ENCODE data around the gene MIS18BP1. TPM values are rescaled to one million over a fixed set of nuclear protein-coding genes. Genes with fewer than 3 reads are reported as not detected.

MIS18BP1 gene
- total and polyA plus RNA-seq, 9 of the 15 experiments (the other 6 are each of a cell fraction or from before 2014, with no cell fraction given) = 5.0 to 29.1 (median 19.1) TPM

Small RNA genes lying within 50 kb of the gene (small RNA-seq; reads per million reads assigned to genes)
- not detected for gene RNU6-552P

Other genes with a start within 250 kb of the MIS18BP1 start
- gene PRPF39, start 169.1 kb downstream of the MIS18BP1 start, total RNA-seq (2014; rRNA removed) = 16.8 and 20.7 TPM in 2 replicates
- 30.3 and 31.5 TPM in 2 replicates for gene PRPF39, start 169.1 kb downstream of the MIS18BP1 start, total RNA-seq (2014; rRNA removed; fragmentation: Illumina TruSeq; extraction: Trizol)
- gene PRPF39, start 169.1 kb downstream of the MIS18BP1 start, total RNA-seq (2015; rRNA removed; fragmentation: Illumina TruSeq; extraction: Trizol) = 31.7 and 34.4 TPM in 2 replicates
- gene PRPF39, start 169.1 kb downstream of the MIS18BP1 start, total RNA-seq (2021) = 28.9 and 34.1 TPM in 2 replicates
- gene PRPF39, start 169.1 kb downstream of the MIS18BP1 start, polyA plus RNA-seq (2011; rRNA removed) = 50.4 and 57.6 TPM in 2 replicates
- 20.9 and 24.8 TPM in 2 replicates for gene PRPF39, start 169.1 kb downstream of the MIS18BP1 start, polyA plus RNA-seq (2014; fragmentation: Illumina TruSeq; extraction: Trizol)
- gene PRPF39, start 169.1 kb downstream of the MIS18BP1 start, polyA plus RNA-seq (2014; fragmentation: Nextera tagmentation; extraction: Ambion mirVana) = 10 to 100 TPM; 13.3 to 21.2 TPM
- 23.7 and 27.9 TPM in 2 replicates for gene PRPF39, start 169.1 kb downstream of the MIS18BP1 start, polyA plus RNA-seq (2014; rRNA removed)
- gene FKBP3, start 118.7 kb downstream of the MIS18BP1 start, total RNA-seq (2014; rRNA removed) = 43.6 and 48.2 TPM in 2 replicates
- 44.5 and 55.6 TPM in 2 replicates for gene FKBP3, start 118.7 kb downstream of the MIS18BP1 start, total RNA-seq (2014; rRNA removed; fragmentation: Illumina TruSeq; extraction: Trizol)
- gene FKBP3, start 118.7 kb downstream of the MIS18BP1 start, total RNA-seq (2015; rRNA removed; fragmentation: Illumina TruSeq; extraction: Trizol) = 48.2 and 54.2 TPM in 2 replicates
- 53.1 and 56.5 TPM in 2 replicates for gene FKBP3, start 118.7 kb downstream of the MIS18BP1 start, total RNA-seq (2021)
- gene FKBP3, start 118.7 kb downstream of the MIS18BP1 start, polyA plus RNA-seq (2011; rRNA removed) = 44.1 and 65.2 TPM in 2 replicates
- 85.5 and 88.0 TPM in 2 replicates for gene FKBP3, start 118.7 kb downstream of the MIS18BP1 start, polyA plus RNA-seq (2014; fragmentation: Illumina TruSeq; extraction: Trizol)
- gene FKBP3, start 118.7 kb downstream of the MIS18BP1 start, polyA plus RNA-seq (2014; fragmentation: Nextera tagmentation; extraction: Ambion mirVana) = 10 to 100 TPM; 84.3 to 88.6 TPM
- gene FKBP3, start 118.7 kb downstream of the MIS18BP1 start, polyA plus RNA-seq (2014; rRNA removed) = 107 and 112 TPM in 2 replicates
- 5.4 and 6.8 TPM in 2 replicates for gene FANCM, start 117.3 kb downstream of the MIS18BP1 start, total RNA-seq (2014; rRNA removed)
- gene FANCM, start 117.3 kb downstream of the MIS18BP1 start, total RNA-seq (2014; rRNA removed; fragmentation: Illumina TruSeq; extraction: Trizol) = 12.8 and 13.7 TPM in 2 replicates
- gene FANCM, start 117.3 kb downstream of the MIS18BP1 start, total RNA-seq (2015; rRNA removed; fragmentation: Illumina TruSeq; extraction: Trizol) = 10.5 and 11.7 TPM in 2 replicates
- 10.7 and 14.4 TPM in 2 replicates for gene FANCM, start 117.3 kb downstream of the MIS18BP1 start, total RNA-seq (2021)
- 7.4 and 9.7 TPM in 2 replicates for gene FANCM, start 117.3 kb downstream of the MIS18BP1 start, polyA plus RNA-seq (2011; rRNA removed)
- gene FANCM, start 117.3 kb downstream of the MIS18BP1 start, polyA plus RNA-seq (2014; fragmentation: Illumina TruSeq; extraction: Trizol) = 5.1 and 6.2 TPM in 2 replicates
- 1 to 10 TPM; 6.1 TPM for gene FANCM, start 117.3 kb downstream of the MIS18BP1 start, polyA plus RNA-seq (2014; fragmentation: Nextera tagmentation; extraction: Ambion mirVana)
- gene FANCM, start 117.3 kb downstream of the MIS18BP1 start, polyA plus RNA-seq (2014; rRNA removed) = 4.0 and 5.1 TPM in 2 replicates

All from K562 (cell line).